GM18870 (cell line): Measurements from ENCODE around the gene KIF2A.

Source experiments
- ATAC-seq: cut with Tn5 transposase; IDR thresholded peaks from one replicate; pipeline ENCODE4 v1.9.1; 2021; ENCODE audit warnings: moderate library complexity; ENCODE audit not compliant: unreplicated experiment

Gene KIF2A

DNA sequence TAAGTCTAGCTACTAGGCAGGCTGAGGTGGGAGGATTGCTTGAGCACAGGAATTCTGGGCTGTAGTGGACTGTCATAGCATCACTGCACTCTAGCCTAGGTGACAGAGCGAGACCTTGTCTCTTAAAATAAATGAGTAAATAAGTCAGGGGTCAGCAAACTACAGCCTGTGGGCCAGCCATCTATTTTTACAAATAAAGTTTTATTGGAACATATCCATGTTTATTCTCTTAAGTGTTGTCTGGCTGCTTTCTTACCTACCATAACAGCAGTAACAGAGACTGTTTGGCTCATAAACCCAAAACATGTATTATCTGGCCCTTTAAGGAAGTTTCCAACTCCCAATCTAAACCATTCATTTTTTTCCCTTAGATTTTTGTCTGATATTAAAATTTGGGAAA lies 68.1 kb downstream of the KIF2A start:
- no peak for ATAC-seq

DNA sequence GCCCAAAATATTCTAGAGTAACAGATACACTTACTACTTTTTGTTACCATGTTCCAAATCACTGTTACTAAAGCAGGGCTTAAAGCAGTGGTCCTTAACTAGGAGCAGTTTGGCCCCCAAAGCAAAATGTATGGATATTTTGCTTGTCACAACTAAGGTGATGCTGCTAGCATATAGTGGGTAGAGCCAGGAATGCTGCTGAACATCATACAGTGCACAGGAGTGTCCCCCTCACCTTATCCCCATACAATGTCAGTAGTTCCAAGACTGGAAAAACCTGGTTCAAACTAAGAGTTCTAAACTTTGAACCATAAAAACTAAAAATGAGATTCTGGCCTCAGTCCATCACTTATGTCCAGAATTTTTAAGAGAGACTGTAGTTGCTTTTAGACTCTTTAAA lies 69.6 kb downstream of the KIF2A start:
- ATAC-seq, result no peak

GRCh38 chr5:62376064-62376463 lies 70.1 kb downstream of the KIF2A start:
- ATAC-seq, result no peak

- no peak for ATAC-seq
These were observed 79.1 kb downstream of the KIF2A start for GRCh38 chr5:62385131-62385530.

DNA sequence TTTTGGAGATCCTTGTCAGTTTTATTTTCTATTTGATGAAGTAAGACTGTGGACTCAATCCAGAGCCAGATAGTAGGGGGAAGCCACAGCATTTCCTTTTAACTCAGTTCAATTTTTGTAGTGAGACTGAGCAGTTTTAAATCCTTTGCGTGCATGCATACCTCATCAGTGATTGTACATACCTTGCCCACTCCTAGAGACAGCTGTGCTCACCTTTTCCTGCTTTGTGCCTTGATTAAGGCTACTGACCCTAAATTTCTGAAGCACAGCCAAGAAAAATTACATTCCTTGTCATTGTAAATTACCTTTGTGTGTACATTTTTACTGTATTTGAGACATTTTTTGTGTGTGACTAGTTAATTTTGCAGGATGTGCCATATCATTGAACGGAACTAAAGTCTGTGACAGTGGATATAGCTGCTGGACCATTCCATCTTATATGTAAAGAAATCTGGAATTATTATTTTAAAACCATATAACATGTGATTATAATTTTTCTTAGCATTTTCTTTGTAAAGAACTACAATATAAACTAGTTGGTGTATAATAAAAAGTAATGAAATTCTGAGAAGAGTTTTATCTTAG lies 79.9 kb downstream of the KIF2A start:
- ATAC-seq, result no peak

GRCh38 chr5:62386824-62387223 lies 80.8 kb downstream of the KIF2A start:
- no peak for ATAC-seq

GRCh38 chr5:62395210-62395950 lies 89.4 kb downstream of the KIF2A start:
- no peak for ATAC-seq

- ATAC-seq, result peak; percentile 95
These were observed 97.6 kb downstream of the KIF2A start, which contains the start of gene DIMT1 for GRCh38 chr5:62403411-62404250. Gene DIMT1 (minus strand): TSS chr5:62403905. CDS start chr5:62403772, 133 bp downstream.

DNA sequence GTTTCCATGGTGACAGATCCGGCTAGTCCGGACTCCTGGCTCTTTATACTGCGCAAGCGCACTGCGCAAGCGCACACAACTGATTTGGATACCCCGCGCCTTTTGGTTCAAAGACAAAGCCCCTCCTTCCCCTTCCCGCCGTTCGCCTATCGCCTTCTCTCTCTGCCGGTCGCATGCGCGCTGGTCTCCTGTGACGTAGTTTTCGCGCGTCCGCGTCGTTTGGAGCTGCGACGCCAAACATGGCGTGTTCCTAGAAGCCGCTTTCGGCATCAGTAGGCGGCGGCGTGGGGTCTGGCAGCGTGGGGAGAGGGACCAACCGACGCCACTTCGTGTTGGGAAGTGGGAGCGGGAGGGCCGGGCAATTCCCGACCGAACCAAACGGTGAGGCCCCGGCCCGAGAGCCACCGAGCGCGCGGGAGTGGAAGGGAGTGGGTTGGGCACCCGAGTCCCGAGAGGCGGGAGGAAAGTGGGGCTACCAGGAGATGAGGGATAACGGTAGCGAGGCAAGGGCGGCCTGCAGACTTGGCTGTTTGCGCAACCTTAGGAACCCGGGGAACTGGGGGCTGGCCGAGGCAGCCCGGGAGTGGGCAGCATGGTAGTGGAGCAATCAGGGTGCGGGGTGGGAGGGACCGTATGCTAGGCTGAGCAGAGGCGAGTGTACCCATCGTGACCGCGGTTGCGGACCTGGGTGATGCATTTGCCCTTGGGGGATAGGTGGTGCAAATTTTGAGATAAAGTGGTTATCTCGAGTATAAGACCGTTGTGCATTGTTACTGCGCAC lies 106.7 kb downstream of the KIF2A start, which contains the start of gene IPO11:
TSS of gene IPO11 (plus strand) at position 215 of the 781 bp plus-strand sequence. CDS start 24,517 bp downstream, outside the sequence.
- peak; percentile 96 for ATAC-seq

DNA sequence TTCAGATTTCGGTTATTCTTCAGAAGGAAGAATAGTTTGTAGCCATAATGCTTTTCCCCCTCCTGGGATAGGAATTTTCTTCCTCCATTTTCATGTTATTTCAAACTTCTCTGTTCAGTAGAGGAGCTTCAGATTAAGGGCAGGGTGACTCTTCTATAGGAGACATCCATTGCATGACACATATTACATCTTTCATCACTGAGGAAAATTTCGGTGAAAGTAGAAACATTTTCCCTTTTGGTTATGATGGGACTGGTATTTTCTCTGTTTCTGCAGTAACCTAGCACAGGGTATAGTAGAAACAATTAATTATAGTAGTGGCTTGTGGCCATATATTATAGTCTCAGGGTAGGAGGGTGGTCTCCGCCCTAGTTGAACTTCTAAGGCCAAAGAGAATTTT lies 107.7 kb downstream of the KIF2A start:
- ATAC-seq, result no peak

- ATAC-seq, result no peak
These were observed 112.6 kb downstream of the KIF2A start for GRCh38 chr5:62418462-62419076.

DNA sequence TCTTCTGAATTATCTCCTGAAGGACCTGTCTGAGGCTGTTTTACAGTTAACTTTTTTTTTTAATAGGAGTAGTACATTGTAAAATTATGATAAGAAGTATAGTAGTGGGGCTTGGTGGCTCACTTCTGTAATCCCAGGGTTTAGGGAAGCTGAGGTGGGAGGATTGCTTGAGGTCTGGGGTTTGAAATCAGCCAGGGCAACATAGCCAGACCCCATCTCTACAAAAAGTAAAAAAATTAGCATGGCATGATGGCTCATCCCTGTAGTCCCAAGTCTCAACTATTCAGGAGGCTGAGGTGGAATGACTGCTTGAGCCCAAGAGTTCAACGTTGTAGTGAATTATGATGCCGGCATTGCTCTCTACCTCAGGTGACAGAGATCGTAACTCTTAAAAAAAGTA lies 113.6 kb downstream of the KIF2A start:
- no peak for ATAC-seq

DNA sequence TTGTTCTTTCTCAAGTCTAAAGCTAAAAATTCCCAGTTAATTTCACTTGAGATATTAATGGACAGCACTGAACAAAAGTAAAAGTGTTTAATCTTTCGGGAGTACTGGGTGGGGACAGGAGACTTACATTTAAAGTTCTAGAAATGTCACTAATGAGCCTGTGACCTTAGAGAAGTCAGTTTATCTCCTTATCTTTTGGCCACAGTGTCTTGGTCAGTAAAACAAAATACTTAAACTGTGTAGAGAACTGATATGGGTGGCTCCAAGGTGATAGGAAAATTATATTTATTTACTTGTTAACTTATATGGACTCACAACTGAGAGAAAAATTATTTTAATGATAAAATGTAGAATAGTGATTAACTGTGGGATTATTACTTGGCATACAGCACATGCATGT lies 115.4 kb downstream of the KIF2A start:
- ATAC-seq, result no peak

DNA sequence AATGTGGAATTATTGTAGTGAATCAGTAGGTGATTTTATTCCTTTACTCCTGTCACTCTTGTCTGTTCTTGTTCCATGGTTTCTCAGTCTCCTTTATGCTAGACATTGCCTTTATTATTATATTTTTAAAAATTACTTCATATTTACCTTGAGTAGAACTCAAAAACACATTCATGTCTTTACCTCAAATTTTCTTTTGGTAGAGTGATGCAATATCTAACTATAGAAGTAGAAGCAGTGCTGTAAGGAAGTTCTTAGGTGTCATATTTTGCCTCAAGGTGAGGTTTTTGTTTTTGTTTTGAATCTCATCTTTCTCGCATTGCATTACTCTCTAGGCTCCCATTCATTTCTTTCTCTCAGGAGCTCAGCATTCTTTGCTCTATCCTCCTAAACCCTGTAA lies 118.8 kb downstream of the KIF2A start:
- no peak for ATAC-seq

DNA sequence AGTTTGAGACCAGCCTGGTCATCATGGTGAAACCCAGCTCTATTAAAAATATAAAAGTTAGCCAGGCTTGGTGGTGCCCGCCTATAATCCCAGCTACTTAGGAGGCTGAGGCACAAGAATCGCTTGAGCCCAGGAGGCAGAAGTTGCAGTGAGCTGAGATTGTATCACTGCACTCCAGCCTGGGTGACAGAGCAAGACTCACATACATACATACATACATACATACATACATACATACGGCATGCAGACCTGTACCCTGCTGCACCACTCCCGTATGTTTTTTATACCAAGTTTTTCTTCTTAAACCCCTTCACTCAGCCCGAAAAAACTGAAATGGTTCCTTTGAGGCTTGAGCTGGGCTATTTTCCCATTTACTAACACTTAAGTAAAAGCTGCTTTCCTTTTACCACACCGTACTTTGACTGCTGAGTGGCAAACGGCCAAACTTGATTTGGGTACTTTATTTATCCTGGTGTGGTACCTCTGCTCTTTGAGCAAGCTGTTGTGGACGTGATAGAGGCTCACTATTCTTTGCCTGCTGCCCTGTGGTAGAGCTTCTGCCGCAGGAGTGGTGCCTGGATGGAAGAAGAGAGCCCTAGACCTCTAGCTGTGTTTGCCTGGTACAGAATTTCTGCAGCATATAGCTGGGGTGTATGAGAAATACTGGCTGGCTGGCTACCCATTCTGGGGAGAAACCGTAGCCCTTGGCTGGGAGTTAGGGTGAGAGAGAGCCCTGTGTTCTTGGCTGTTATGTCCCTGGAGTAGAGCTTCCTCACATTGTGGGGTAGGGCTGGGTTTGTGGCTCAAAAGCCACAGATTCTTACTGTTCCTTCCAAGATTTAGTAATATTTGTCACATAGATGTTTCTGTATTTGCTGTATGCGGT lies 126.0 kb downstream of the KIF2A start:
- ATAC-seq, result no peak

GRCh38 chr5:62432621-62433064 lies 126.6 kb downstream of the KIF2A start:
- ATAC-seq, result no peak
